H9 (cell line): Measurements from ENCODE around the gene ZSWIM6. TPM values are rescaled to one million over a fixed set of nuclear protein-coding genes. Genes with fewer than 3 reads are reported as not detected.

Source experiments
- DNase-seq: peaks from one replicate; pipeline ENCODE4 v3.0.0-alpha.2; 2017
- H2AFZ ChIP-seq: one replicate; pipeline ENCODE4 v1.6.1; 2013; ENCODE audit warnings: mild to moderate bottlenecking, low read length, control low read depth, moderate library complexity
- H2AK5ac ChIP-seq: 2 replicates; pipeline ENCODE4 v1.6.1; 2013; ENCODE audit warnings: low read length, control low read depth, mixed read lengths; ENCODE audit not compliant: insufficient read length
- H2BK120ac ChIP-seq: one replicate; pipeline ENCODE4 v1.6.1; 2013; ENCODE audit warnings: low read depth, mild to moderate bottlenecking, low read length, control low read depth, inconsistent platforms; ENCODE audit not compliant: poor library complexity, severe bottlenecking
- H2BK12ac ChIP-seq: 2 replicates; pipeline ENCODE4 v1.6.1; 2013; ENCODE audit warnings: low read length, control low read depth, mixed read lengths, low read depth; ENCODE audit not compliant: insufficient read length
- H2BK15ac ChIP-seq: 2 replicates; pipeline ENCODE4 v1.6.1; 2013; ENCODE audit warnings: low read depth, low read length, control low read depth
- H2BK20ac ChIP-seq: one replicate; pipeline ENCODE4 v1.6.1; 2013; ENCODE audit warnings: low read depth, mild to moderate bottlenecking, low read length, control low read depth, inconsistent platforms; ENCODE audit not compliant: poor library complexity, severe bottlenecking
- H2BK5ac ChIP-seq: 2 replicates; pipeline ENCODE4 v1.6.1; 2013; ENCODE audit warnings: low read length, control low read depth, mixed read lengths; ENCODE audit not compliant: insufficient read length
- H3K14ac ChIP-seq: 2 replicates; pipeline ENCODE4 v1.6.1; 2013; ENCODE audit warnings: low read length, control low read depth; ENCODE audit not compliant: insufficient read depth
- H3K18ac ChIP-seq: 2 replicates; pipeline ENCODE4 v1.6.1; 2013; ENCODE audit warnings: low read depth, mild to moderate bottlenecking, mixed read lengths, low read length, control low read depth; ENCODE audit not compliant: insufficient read length
- H3K23ac ChIP-seq: 2 replicates; pipeline ENCODE4 v1.6.1; 2013; ENCODE audit warnings: low read length, control low read depth, mixed read lengths, low read depth; ENCODE audit not compliant: insufficient read length
- H3K23me2 ChIP-seq: 2 replicates; pipeline ENCODE4 v1.6.1; 2013; ENCODE audit warnings: low read depth, mild to moderate bottlenecking, mixed read lengths, low read length, control low read depth; ENCODE audit not compliant: insufficient read length, poor library complexity, severe bottlenecking
- H3K27ac ChIP-seq: 2 replicates; pipeline ENCODE4 v1.5.1; 2013; ENCODE audit warnings: low read length, control low read depth, mixed read lengths, low read depth; ENCODE audit not compliant: insufficient read length
- H3K27me3 ChIP-seq: 2 replicates; pipeline ENCODE4 v1.6.1; 2013; ENCODE audit warnings: low read length, control low read depth, inconsistent platforms; ENCODE audit not compliant: insufficient read depth
- H3K4ac ChIP-seq: 2 replicates; pipeline ENCODE4 v1.6.1; 2013; ENCODE audit warnings: low read depth, mild to moderate bottlenecking, control low read depth, inconsistent platforms, low read length, moderate library complexity
- H3K4me1 ChIP-seq: 2 replicates; pipeline ENCODE4 v1.6.1; 2013; ENCODE audit warnings: low read length, control low read depth, inconsistent platforms; ENCODE audit not compliant: insufficient read depth
- H3K4me2 ChIP-seq: 2 replicates; pipeline ENCODE4 v1.6.1; 2013; ENCODE audit warnings: low read length, control low read depth, mixed read lengths; ENCODE audit not compliant: insufficient read length, insufficient read depth
- H3K56ac ChIP-seq: 2 replicates; pipeline ENCODE4 v1.6.1; 2013; ENCODE audit warnings: low read depth, mild to moderate bottlenecking, mixed read lengths, low read length, control low read depth; ENCODE audit not compliant: insufficient read length
- H3K79me1 ChIP-seq: 2 replicates; pipeline ENCODE4 v1.6.1; 2013; ENCODE audit warnings: low read depth, mild to moderate bottlenecking, moderate library complexity, low read length, control low read depth, inconsistent platforms; ENCODE audit not compliant: insufficient read depth, poor library complexity, severe bottlenecking
- H3K79me2 ChIP-seq: 2 replicates; pipeline ENCODE4 v1.6.1; 2013; ENCODE audit warnings: low read length, control low read depth, inconsistent platforms; ENCODE audit not compliant: insufficient read depth
- H3K9ac ChIP-seq: 2 replicates; pipeline ENCODE4 v1.6.1; 2013; ENCODE audit warnings: low read length, control low read depth, mixed read lengths; ENCODE audit not compliant: insufficient read length; ENCODE audit errors: extremely low read depth
- H3K9me3 ChIP-seq: one replicate; pipeline ENCODE4 v1.6.1; 2013; ENCODE audit warnings: low read depth, low read length, inconsistent platforms; ENCODE audit not compliant: control insufficient read depth
- H3T11ph ChIP-seq: one replicate; pipeline ENCODE4 v1.6.1; 2013; ENCODE audit warnings: mild to moderate bottlenecking, low read length, control low read depth, inconsistent platforms
- H4K20me1 ChIP-seq: one replicate; pipeline ENCODE4 v1.6.1; 2013; ENCODE audit not compliant: control insufficient read depth, insufficient read length, insufficient read depth
- H4K5ac ChIP-seq: 2 replicates; pipeline ENCODE4 v1.6.1; 2013; ENCODE audit warnings: low read depth, mild to moderate bottlenecking, mixed read lengths, low read length, control low read depth; ENCODE audit not compliant: insufficient read length
- H4K8ac ChIP-seq: replicated peaks from 2 replicates; pipeline ENCODE4 v1.6.1; 2013; ENCODE audit warnings: low read length, control low read depth, mixed read lengths, low read depth; ENCODE audit not compliant: insufficient read length
- H4K91ac ChIP-seq: 2 replicates; pipeline ENCODE4 v1.6.1; 2013; ENCODE audit warnings: low read depth, mild to moderate bottlenecking, moderate library complexity, mixed read lengths, low read length, control low read depth; ENCODE audit not compliant: insufficient read length
- H3K27ac Mint-ChIP-seq, 3 experiments: 2 replicates in 2 of 3; 3 replicates in 1 of 3; pipeline ENCODE4 v1.8.0; 2020 to 2021; ENCODE audit warnings: mixed read lengths in 3 of 3, mild to moderate bottlenecking in 1 of 3, moderate library complexity in 1 of 3
- H3K27me3 Mint-ChIP-seq: 2 replicates; pipeline ENCODE4 v1.8.0; 2021; ENCODE audit warnings: low read depth, mild to moderate bottlenecking, moderate library complexity, mixed read lengths
- H3K36me3 Mint-ChIP-seq, 3 experiments: 2 replicates in 2 of 3; 3 replicates in 1 of 3; pipeline ENCODE4 v1.8.0; 2020 to 2021; ENCODE audit warnings: low read depth in 3 of 3, mixed read lengths in 3 of 3; ENCODE audit not compliant: insufficient read depth in 1 of 3
- H3K4me1 Mint-ChIP-seq, 2 experiments: 2 replicates each; pipeline ENCODE4 v1.8.0; 2020; ENCODE audit warnings: mixed read lengths in 2 of 2
- H3K4me3 Mint-ChIP-seq, 2 experiments: 2 replicates in 1 of 2; 3 replicates in 1 of 2; pipeline ENCODE4 v1.8.0; 2020 to 2021; ENCODE audit warnings: mild to moderate bottlenecking in 2 of 2, mixed read lengths in 2 of 2, moderate library complexity in 1 of 2
- H3K9me3 Mint-ChIP-seq, 2 experiments: 2 replicates in 1 of 2; 3 replicates in 1 of 2; pipeline ENCODE4 v1.8.0; 2020; ENCODE audit warnings: mild to moderate bottlenecking in 2 of 2, mixed read lengths in 2 of 2, moderate library complexity in 1 of 2
- CTCF ChIP-seq: fragments of 200-600 bp; sonication (generic); conservative IDR thresholded peaks from 3 replicates; pipeline ENCODE4 v1.8.0; 2021; ENCODE audit warnings: antibody characterized with exemption, mild to moderate bottlenecking
- WGBS: extraction: QIAGEN DNeasy Blood & Tissue Kit; methylation state at CpG from one replicate; pipeline ENCODE4 v1.1.7; 2013; ENCODE audit warnings: missing lambda C conversion rate, low lambda C conversion rate, mixed read lengths; ENCODE audit not compliant: insufficient read length; ENCODE audit errors: extremely low coverage; 5-methylcytosine and 5-hydroxymethylcytosine counted together
- total RNA-seq: library from RNA; stranded (reverse); gene quantifications from 2 replicates; pipeline ENCODE4 v1.2.1, GENCODE V29; 2021

ZSWIM6 gene
- total RNA-seq, 1 experiment from 2014 or later = 11.5 TPM

DNA sequence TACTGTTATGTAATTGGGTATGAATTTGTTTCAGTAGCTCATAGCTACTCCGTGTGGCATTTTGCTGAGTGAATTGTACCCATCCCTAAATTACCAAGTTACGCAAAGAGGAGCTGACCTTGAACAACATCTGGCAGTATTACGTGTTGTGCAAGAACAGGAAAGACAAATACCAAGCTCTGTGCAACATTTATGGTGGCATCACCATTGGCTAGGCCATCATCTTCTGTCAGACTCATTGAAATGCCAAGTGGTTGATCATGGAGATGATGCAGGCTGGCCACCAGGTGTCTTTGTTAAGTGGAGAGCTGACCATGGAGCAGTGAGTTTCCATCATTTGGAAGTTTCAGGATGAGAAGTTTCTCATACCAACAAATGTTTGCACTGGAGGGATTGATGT lies 15.0 kb downstream of the ZSWIM6 start:
- Histone ChIP-seq H2AFZ (no peak overlapping the region), H3K23me2 (no peaks in the 10 kb centered on the region), H3K23ac (no peak overlapping the region), H3K27ac (no peak overlapping the region), H3K9ac (no peak overlapping the region), H2BK20ac (no peak overlapping the region), H3K9me3 (no peaks in the 10 kb centered on the region), H2BK12ac (no peak overlapping the region), H2BK120ac (no peak overlapping the region), H3T11ph (no peak overlapping the region), H3K4ac (no peak overlapping the region), H3K18ac (no peak overlapping the region), H3K27me3 (no peaks in the 10 kb centered on the region), H3K4me1 (peaks cover 2% of the 10 kb centered on the region; the same call in 1 of the 2 replicates), H3K79me2 (peaks cover 4% of the 10 kb centered on the region; the same call in 1 of the 2 replicates), H4K20me1 (no peaks in the 10 kb centered on the region), H3K79me1 (peaks cover under 1% of the 10 kb centered on the region), H2BK15ac (no peak overlapping the region), H2BK5ac (no peak overlapping the region), H3K4me2 (no peak overlapping the region), H2AK5ac (no peak overlapping the region), H4K5ac (no peak overlapping the region), H4K91ac (no peak overlapping the region), H3K56ac (no peak overlapping the region), H3K14ac (no peak overlapping the region), H4K8ac (no peak overlapping the region)
- Mint-ChIP-seq H3K4me1 (peaks cover 6 to 7% of the 10 kb centered on the region in 2 experiments; a peak in 2 of 4 replicates), H3K9me3 (no peaks in the 10 kb centered on the region), H3K4me3 (no peak overlapping the region), H3K36me3 (peaks cover 0 to 6% (median 6%) of the 10 kb centered on the region in 3 experiments; a peak in 4 of 7 replicates), H3K27me3 (no peaks in the 10 kb centered on the region), H3K27ac (no peak overlapping the region)
- TF ChIP-seq CTCF = no peak; the same call in 2 of the 3 replicates
- DNase-seq = no peak
- WGBS = no CpG with 5 or more reads among the region's 3 CpGs
